WTC11 (cell line): ENCODE results near the gene KCNMA1. TPM values are rescaled to one million over a fixed set of nuclear protein-coding genes. Genes with fewer than 3 reads are reported as not detected.

Experiments
- ATAC-seq: fragments of 200-7000 bp; cut with Tn5 transposase; 2 replicates; pipeline ENCODE4 v1.10.0; 2021; ENCODE audit warnings: mild to moderate bottlenecking, moderate library complexity
- CTCF ChIA-PET: fragments of 300-600 bp; sonication (Branson Sonifier 250); formaldehyde crosslinking; loops from one replicate; lab custom pipeline; 2021; ENCODE audit warnings: antibody characterized with exemption; lab: Charles Lee
- POLR2A ChIA-PET: fragments of 350-600 bp; sonication (Branson Sonifier 250); formaldehyde crosslinking; loops from one replicate; lab custom pipeline; 2021; ENCODE audit warnings: antibody characterized with exemption; lab: Charles Lee
- DNase-seq: peaks from one replicate; pipeline ENCODE4 v3.0.0; 2021; ENCODE audit warnings: low spot score
- H3K27ac Mint-ChIP-seq: 2 replicates; pipeline ENCODE4 v1.8.0; 2021; ENCODE audit warnings: mixed read lengths
- H3K27me3 Mint-ChIP-seq: 2 replicates; pipeline ENCODE4 v1.8.0; 2021; ENCODE audit warnings: low read depth, mild to moderate bottlenecking, moderate library complexity, mixed read lengths
- H3K36me3 Mint-ChIP-seq: 2 replicates; pipeline ENCODE4 v1.8.0; 2021; ENCODE audit warnings: mixed read lengths
- H3K4me1 Mint-ChIP-seq: 2 replicates; pipeline ENCODE4 v1.8.0; 2022; ENCODE audit warnings: mixed read lengths
- H3K4me3 Mint-ChIP-seq: 2 replicates; pipeline ENCODE4 v1.8.0; 2021; ENCODE audit warnings: mild to moderate bottlenecking, moderate library complexity, mixed read lengths
- H3K9me3 Mint-ChIP-seq: 2 replicates; pipeline ENCODE4 v1.8.0; 2021; ENCODE audit warnings: mixed read lengths
- AFF4 ChIP-seq: sonication (generic); formaldehyde crosslinking; IDR thresholded peaks from 2 replicates; pipeline ENCODE4 v1.8.1; 2023; ENCODE audit warnings: mild to moderate bottlenecking, missing genetic modification reagents, borderline replicate concordance
- AR ChIP-seq: fragments of 250-450 bp; sonication (Bioruptor Pico); IDR thresholded peaks from 2 replicates; pipeline ENCODE4 v1.9.0; 2021; ENCODE audit warnings: mild to moderate bottlenecking
- CBFB ChIP-seq: sonication (generic); formaldehyde crosslinking; IDR thresholded peaks from 2 replicates; pipeline ENCODE4 v1.8.1; 2022; ENCODE audit warnings: mild to moderate bottlenecking, low read depth, missing genetic modification reagents
- CDX4 ChIP-seq: fragments of 250-450 bp; sonication (Bioruptor Pico); IDR thresholded peaks from 2 replicates; pipeline ENCODE4 v1.9.0; 2021; ENCODE audit warnings: moderate library complexity, mild to moderate bottlenecking, inconsistent platforms, borderline replicate concordance
- CREB1 ChIP-seq: sonication (generic); formaldehyde crosslinking; IDR thresholded peaks from 2 replicates; pipeline ENCODE4 v1.8.0; 2023; ENCODE audit warnings: mild to moderate bottlenecking, missing genetic modification reagents
- ESRRA ChIP-seq: sonication (generic); formaldehyde crosslinking; IDR thresholded peaks from 2 replicates; pipeline ENCODE4 v1.8.1; 2022; ENCODE audit warnings: mild to moderate bottlenecking, missing genetic modification reagents, borderline replicate concordance
- HMGXB4 ChIP-seq: sonication (generic); formaldehyde crosslinking; IDR thresholded peaks from 2 replicates; pipeline ENCODE4 v1.8.1; 2023; ENCODE audit warnings: mild to moderate bottlenecking, moderate library complexity, missing genetic modification reagents
- JAZF1 ChIP-seq: fragments of 250-450 bp; sonication (Bioruptor Pico); IDR thresholded peaks from 2 replicates; pipeline ENCODE4 v1.9.0; 2021; ENCODE audit warnings: moderate library complexity, mild to moderate bottlenecking, inconsistent platforms
- RELA ChIP-seq: sonication (generic); formaldehyde crosslinking; IDR thresholded peaks from 2 replicates; pipeline ENCODE4 v1.8.1; 2022; ENCODE audit warnings: missing genetic modification reagents, mild to moderate bottlenecking, borderline replicate concordance
- SMAD3 ChIP-seq: sonication (generic); formaldehyde crosslinking; IDR thresholded peaks from 2 replicates; pipeline ENCODE4 v1.8.0; 2022; ENCODE audit warnings: missing genetic modification reagents, mild to moderate bottlenecking, borderline replicate concordance
- SMAD4 ChIP-seq: sonication (generic); formaldehyde crosslinking; IDR thresholded peaks from 2 replicates; pipeline ENCODE4 v1.8.0; 2022; ENCODE audit warnings: mild to moderate bottlenecking, missing genetic modification reagents
- TCF7 ChIP-seq: sonication (generic); formaldehyde crosslinking; IDR thresholded peaks from 2 replicates; pipeline ENCODE4 v1.8.0; 2022; ENCODE audit warnings: mild to moderate bottlenecking, low read depth, missing genetic modification reagents, moderate library complexity
- ZNF121 ChIP-seq: sonication (generic); formaldehyde crosslinking; IDR thresholded peaks from 2 replicates; pipeline ENCODE4 v1.8.0; 2023; ENCODE audit warnings: missing genetic modification reagents
- ZNF317 ChIP-seq: sonication (generic); formaldehyde crosslinking; IDR thresholded peaks from 2 replicates; pipeline ENCODE4 v1.8.1; 2023; ENCODE audit warnings: low read depth, mild to moderate bottlenecking, moderate library complexity, missing genetic modification reagents, borderline replicate concordance
- ZNF396 ChIP-seq: fragments of 250-450 bp; sonication (Bioruptor Pico); IDR thresholded peaks from 2 replicates; pipeline ENCODE4 v1.8.0; 2021; ENCODE audit warnings: mild to moderate bottlenecking, moderate library complexity, borderline replicate concordance
- ZNF416 ChIP-seq: fragments of 250-450 bp; sonication (Bioruptor Pico); IDR thresholded peaks from 2 replicates; pipeline ENCODE4 v1.9.0; 2021; ENCODE audit warnings: mild to moderate bottlenecking, inconsistent platforms
- total RNA-seq: library from RNA; stranded (reverse); gene quantifications from 3 replicates; pipeline ENCODE4 v1.2.3, GENCODE V29; 2021
- TF ChIP-seq, protein P1 (sequence below): sonication (generic); formaldehyde crosslinking; IDR thresholded peaks from 2 replicates; pipeline ENCODE4 v1.8.1; 2022; ENCODE audit warnings: mild to moderate bottlenecking, moderate library complexity, missing genetic modification reagents
- TF ChIP-seq, protein P2 (sequence below): sonication (generic); formaldehyde crosslinking; IDR thresholded peaks from 2 replicates; pipeline ENCODE4 v1.8.0; 2023; ENCODE audit warnings: mild to moderate bottlenecking, missing genetic modification reagents
- TF ChIP-seq, protein P3 (sequence below): fragments of 200-600 bp; IDR thresholded peaks from 2 replicates; pipeline ENCODE4 v1.8.0; 2022; ENCODE audit warnings: antibody characterized with exemption
- TF ChIP-seq, protein P4 (sequence below): sonication (generic); formaldehyde crosslinking; IDR thresholded peaks from 2 replicates; pipeline ENCODE4 v1.8.0; 2023; ENCODE audit warnings: missing genetic modification reagents

Gene KCNMA1
- total RNA-seq, 1 experiment from 2014 or later: 7.3 TPM

GRCh38 chr10:77028042-77028441, 609.6 kb downstream of the KCNMA1 start:
- ATAC-seq (no peak), DNase-seq (no peak)
- ChIA-PET POLR2A (no interaction called here), CTCF (interaction anchor here (1.8 kb wide), 1 partner anchor 10 kb away, joined by 10 read pairs; no protein-coding TSS in a partner anchor)
- Mint-ChIP-seq H3K9me3 (no peaks in the 10 kb centered on the region), H3K27ac (no peak overlapping the region), H3K36me3 (no peaks in the 10 kb centered on the region), H3K4me3 (no peak overlapping the region), H3K27me3 (no peaks in the 10 kb centered on the region), H3K4me1 (peaks cover 10% of the 10 kb centered on the region)
- TF ChIP-seq TCF7 (no peak), ZNF416 (no peak), ZNF396 (CRISPR knock-in tag) (no peak), ZNF121 (CRISPR knock-in tag) (no peak), CBFB (no peak), HMGXB4 (CRISPR knock-in tag) (no peak), ZNF317 (CRISPR knock-in tag) (no peak), SMAD4 (CRISPR knock-in tag) (no peak), ESRRA (CRISPR knock-in tag) (no peak), RELA (CRISPR knock-in tag) (no peak), AR (CRISPR knock-in tag) (no peak), CREB1 (no peak), SMAD3 (CRISPR knock-in tag) (no peak), JAZF1 (CRISPR knock-in tag) (no peak), CDX4 (CRISPR knock-in tag) (no peak), AFF4 (CRISPR knock-in tag) (no peak)
- TF ChIP-seq, protein P1, sequence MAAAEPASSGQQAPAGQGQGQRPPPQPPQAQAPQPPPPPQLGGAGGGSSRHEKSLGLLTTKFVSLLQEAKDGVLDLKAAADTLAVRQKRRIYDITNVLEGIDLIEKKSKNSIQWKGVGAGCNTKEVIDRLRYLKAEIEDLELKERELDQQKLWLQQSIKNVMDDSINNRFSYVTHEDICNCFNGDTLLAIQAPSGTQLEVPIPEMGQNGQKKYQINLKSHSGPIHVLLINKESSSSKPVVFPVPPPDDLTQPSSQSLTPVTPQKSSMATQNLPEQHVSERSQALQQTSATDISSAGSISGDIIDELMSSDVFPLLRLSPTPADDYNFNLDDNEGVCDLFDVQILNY (CRISPR knock-in tag): no peak
- TF ChIP-seq, protein P2, sequence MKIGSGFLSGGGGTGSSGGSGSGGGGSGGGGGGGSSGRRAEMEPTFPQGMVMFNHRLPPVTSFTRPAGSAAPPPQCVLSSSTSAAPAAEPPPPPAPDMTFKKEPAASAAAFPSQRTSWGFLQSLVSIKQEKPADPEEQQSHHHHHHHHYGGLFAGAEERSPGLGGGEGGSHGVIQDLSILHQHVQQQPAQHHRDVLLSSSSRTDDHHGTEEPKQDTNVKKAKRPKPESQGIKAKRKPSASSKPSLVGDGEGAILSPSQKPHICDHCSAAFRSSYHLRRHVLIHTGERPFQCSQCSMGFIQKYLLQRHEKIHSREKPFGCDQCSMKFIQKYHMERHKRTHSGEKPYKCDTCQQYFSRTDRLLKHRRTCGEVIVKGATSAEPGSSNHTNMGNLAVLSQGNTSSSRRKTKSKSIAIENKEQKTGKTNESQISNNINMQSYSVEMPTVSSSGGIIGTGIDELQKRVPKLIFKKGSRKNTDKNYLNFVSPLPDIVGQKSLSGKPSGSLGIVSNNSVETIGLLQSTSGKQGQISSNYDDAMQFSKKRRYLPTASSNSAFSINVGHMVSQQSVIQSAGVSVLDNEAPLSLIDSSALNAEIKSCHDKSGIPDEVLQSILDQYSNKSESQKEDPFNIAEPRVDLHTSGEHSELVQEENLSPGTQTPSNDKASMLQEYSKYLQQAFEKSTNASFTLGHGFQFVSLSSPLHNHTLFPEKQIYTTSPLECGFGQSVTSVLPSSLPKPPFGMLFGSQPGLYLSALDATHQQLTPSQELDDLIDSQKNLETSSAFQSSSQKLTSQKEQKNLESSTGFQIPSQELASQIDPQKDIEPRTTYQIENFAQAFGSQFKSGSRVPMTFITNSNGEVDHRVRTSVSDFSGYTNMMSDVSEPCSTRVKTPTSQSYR (CRISPR knock-in tag): no peak
- TF ChIP-seq, protein P3, sequence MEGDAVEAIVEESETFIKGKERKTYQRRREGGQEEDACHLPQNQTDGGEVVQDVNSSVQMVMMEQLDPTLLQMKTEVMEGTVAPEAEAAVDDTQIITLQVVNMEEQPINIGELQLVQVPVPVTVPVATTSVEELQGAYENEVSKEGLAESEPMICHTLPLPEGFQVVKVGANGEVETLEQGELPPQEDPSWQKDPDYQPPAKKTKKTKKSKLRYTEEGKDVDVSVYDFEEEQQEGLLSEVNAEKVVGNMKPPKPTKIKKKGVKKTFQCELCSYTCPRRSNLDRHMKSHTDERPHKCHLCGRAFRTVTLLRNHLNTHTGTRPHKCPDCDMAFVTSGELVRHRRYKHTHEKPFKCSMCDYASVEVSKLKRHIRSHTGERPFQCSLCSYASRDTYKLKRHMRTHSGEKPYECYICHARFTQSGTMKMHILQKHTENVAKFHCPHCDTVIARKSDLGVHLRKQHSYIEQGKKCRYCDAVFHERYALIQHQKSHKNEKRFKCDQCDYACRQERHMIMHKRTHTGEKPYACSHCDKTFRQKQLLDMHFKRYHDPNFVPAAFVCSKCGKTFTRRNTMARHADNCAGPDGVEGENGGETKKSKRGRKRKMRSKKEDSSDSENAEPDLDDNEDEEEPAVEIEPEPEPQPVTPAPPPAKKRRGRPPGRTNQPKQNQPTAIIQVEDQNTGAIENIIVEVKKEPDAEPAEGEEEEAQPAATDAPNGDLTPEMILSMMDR: no peak
- TF ChIP-seq, protein P4, sequence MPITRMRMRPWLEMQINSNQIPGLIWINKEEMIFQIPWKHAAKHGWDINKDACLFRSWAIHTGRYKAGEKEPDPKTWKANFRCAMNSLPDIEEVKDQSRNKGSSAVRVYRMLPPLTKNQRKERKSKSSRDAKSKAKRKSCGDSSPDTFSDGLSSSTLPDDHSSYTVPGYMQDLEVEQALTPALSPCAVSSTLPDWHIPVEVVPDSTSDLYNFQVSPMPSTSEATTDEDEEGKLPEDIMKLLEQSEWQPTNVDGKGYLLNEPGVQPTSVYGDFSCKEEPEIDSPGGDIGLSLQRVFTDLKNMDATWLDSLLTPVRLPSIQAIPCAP (CRISPR knock-in tag): no peak
